GM12878 (cell line): ENCODE measurements around the gene COL13A1. TPM values are rescaled to one million over a fixed set of nuclear protein-coding genes. Genes with fewer than 3 reads are reported as not detected.

Experiments
- ATAC-seq: fragments of 200-7000 bp; cut with Tn5 transposase; 3 replicates; pipeline ENCODE4 v1.9.1; 2020; ENCODE audit warnings: mild to moderate bottlenecking, moderate library complexity
- BruUV-seq: library from RNA; stranded (reverse); fragments of 400-500 nt; replicated peaks from 2 replicates; lab custom pipeline; 2021; lab: Mats Ljungman, UMichigan
- CTCF ChIA-PET: fragments of 300-600 bp; sonication (Branson Sonifier 250); formaldehyde crosslinking; extraction: SDS; loops from one replicate; lab custom pipeline; 2021; ENCODE audit warnings: inconsistent platforms; lab: Yijun Ruan, JAX
- POLR2A ChIA-PET: fragments of 350-600 bp; formaldehyde crosslinking; extraction: SDS; loops from one replicate; lab custom pipeline; 2021; ENCODE audit warnings: inconsistent platforms; lab: Charles Lee
- RAD21 ChIA-PET: fragments of 300-600 bp; sonication (Branson Sonifier 250); formaldehyde crosslinking; loops from one replicate; lab custom pipeline; 2023; ENCODE audit warnings: antibody characterized with exemption; ENCODE audit not compliant: unreplicated experiment; lab: Charles Lee
- SMC1A ChIA-PET: fragments of 300-600 bp; sonication (Branson Sonifier 250); formaldehyde crosslinking; loops from one replicate; lab custom pipeline; 2023; ENCODE audit not compliant: unreplicated experiment, uncharacterized antibody; lab: Charles Lee
- DNase-seq: peaks from one replicate; pipeline ENCODE4 v3.0.0-alpha.2; 2011; ENCODE audit warnings: low read depth, low spot score
- FAIRE-seq: peaks from 3 replicates; lab custom pipeline; 2011; peaks lifted over from hg19 to GRCh38; lab: Jason Lieb, UNC
- H2AFZ ChIP-seq: 2 replicates; pipeline ENCODE4 v1.6.0; 2011; ENCODE audit warnings: low read depth, low read length, control low read depth; ENCODE audit not compliant: control insufficient read depth
- H3K27ac ChIP-seq: 2 replicates; pipeline ENCODE4 v1.5.1; 2011; ENCODE audit warnings: control low read depth; ENCODE audit not compliant: control insufficient read depth, insufficient read depth
- H3K27me3 ChIP-seq, 2 experiments: replicated peaks in 1 of 2; 2 replicates each; pipeline versions ENCODE4 v1.6.0 to v1.6.1; 2011; ENCODE audit warnings: low read length in 1 of 2; ENCODE audit not compliant: control insufficient read depth in 2 of 2, insufficient read depth in 2 of 2
- H3K36me3 ChIP-seq, 2 experiments: 2 replicates each; pipeline ENCODE4 v1.5.1; 2011; ENCODE audit warnings: low read length in 1 of 2; ENCODE audit not compliant: control insufficient read depth in 2 of 2, insufficient read depth in 2 of 2
- H3K4me1 ChIP-seq: 2 replicates; pipeline ENCODE4 v1.6.1; 2011; ENCODE audit warnings: mild to moderate bottlenecking, low read length, moderate library complexity, mixed read lengths; ENCODE audit not compliant: control insufficient read depth, insufficient read depth
- H3K4me2 ChIP-seq: 2 replicates; pipeline ENCODE4 v1.6.0; 2011; ENCODE audit warnings: control low read depth; ENCODE audit not compliant: control insufficient read depth, insufficient read depth
- H3K4me3 ChIP-seq: fragments of 200-600 bp; sonication (generic); 2 replicates; pipeline ENCODE4 v1.5.1; 2016
- H3K79me2 ChIP-seq: 2 replicates; pipeline ENCODE4 v1.6.0; 2011; ENCODE audit warnings: low read length; ENCODE audit not compliant: control insufficient read depth, insufficient read depth
- H3K9ac ChIP-seq: 2 replicates; pipeline ENCODE4 v1.8.0; 2011; ENCODE audit warnings: low read length, control low read depth, mixed read lengths; ENCODE audit not compliant: control insufficient read depth, insufficient read depth
- H3K9me3 ChIP-seq: replicated peaks from 3 replicates; pipeline ENCODE4 v1.5.1; 2011; ENCODE audit warnings: mild to moderate bottlenecking, low read length; ENCODE audit not compliant: control insufficient read depth, insufficient read depth
- H4K20me1 ChIP-seq: 2 replicates; pipeline ENCODE4 v1.6.0; 2011; ENCODE audit not compliant: control insufficient read depth, insufficient read depth
- CBX5 ChIP-seq: sonication (generic); IDR thresholded peaks from 2 replicates; pipeline ENCODE4 v1.6.1; 2016; ENCODE audit warnings: low read depth, moderate library complexity, mild to moderate bottlenecking, inconsistent platforms
- CHD2 ChIP-seq: IDR thresholded peaks from 2 replicates; pipeline ENCODE4 v1.6.1; 2011; ENCODE audit warnings: low read depth, low read length, improper control_type of control experiment, borderline replicate concordance
- ESRRA ChIP-seq: IDR thresholded peaks from 2 replicates; pipeline ENCODE4 v1.6.1; 2012; ENCODE audit warnings: mild to moderate bottlenecking, low read length, improper control_type of control experiment
- GABPA ChIP-seq: IDR thresholded peaks from 2 replicates; pipeline ENCODE4 v1.6.1; 2014; ENCODE audit warnings: antibody characterized with exemption, low read depth, mild to moderate bottlenecking, inconsistent platforms
- NFIC ChIP-seq: IDR thresholded peaks from 2 replicates; pipeline ENCODE4 v1.6.1; 2012; ENCODE audit warnings: low read depth, mild to moderate bottlenecking, inconsistent platforms, low read length, moderate library complexity
- POLR2AphosphoS2 ChIP-seq: IDR thresholded peaks from 2 replicates; pipeline ENCODE4 v1.6.1; 2011; ENCODE audit warnings: low read depth, mild to moderate bottlenecking, low read length, improper control_type of control experiment, moderate library complexity
- RELA ChIP-seq: fragments of 450-650 bp; IDR thresholded peaks from 2 replicates; pipeline ENCODE4 v1.8.0; 2014; ENCODE audit warnings: borderline replicate concordance; ENCODE audit not compliant: partially characterized antibody
- SREBF1 ChIP-seq: IDR thresholded peaks from 2 replicates; pipeline ENCODE4 v1.6.1; 2012; ENCODE audit warnings: mild to moderate bottlenecking, low read length
- SREBF2 ChIP-seq: IDR thresholded peaks from 2 replicates; pipeline ENCODE4 v1.6.1; 2012; ENCODE audit warnings: mild to moderate bottlenecking, low read length
- WGBS: methylation state at CpG from one replicate; pipeline ENCODE4 v1.1.6; 2016; ENCODE audit warnings: low lambda C conversion rate; ENCODE audit not compliant: insufficient replicate concordance, insufficient coverage; ENCODE audit errors: missing lambda C conversion rate; 5-methylcytosine and 5-hydroxymethylcytosine counted together
- in situ Hi-C: fragments of 300-500 bp; cut with MboI; formaldehyde crosslinking; loops from 9 replicates; pipeline ENCODE4 v1.14.3; 2018; ENCODE audit warnings: mixed read lengths
- intact Hi-C: fragments of 100-400 bp; cut with micrococcal nuclease; formaldehyde crosslinking; loops from one replicate; pipeline ENCODE4 v1.14.2; 2022; ENCODE audit not compliant: unreplicated experiment
- polyA plus RNA-seq, 11 experiments: library from polyadenylated mRNA; depleted of rRNA in 4 of 11; unstranded in 6 of 11; stranded (reverse) in 5 of 11; fragments of >200 nt; fragmentation: Nextera tagmentation in 4 of 11; fragmentation: Illumina TruSeq in 1 of 11; extraction: Ambion mirVana in 4 of 11; extraction: Trizol in 1 of 11; gene quantifications; 1 replicate in 1 of 11; 2 replicates in 10 of 11; pipeline versions ENCODE4 v1.2.1 to v1.2.3, GENCODE V29; 2011 to 2016; ENCODE audit warnings: inconsistent platforms in 2 of 11, missing spikeins in 2 of 11, low read depth in 1 of 11
- total RNA-seq, 4 experiments: library from RNA; depleted of rRNA in 3 of 4; stranded (reverse); fragments of >200 nt in 3 of 4; fragmentation: Illumina TruSeq in 1 of 4; extraction: Trizol in 1 of 4; gene quantifications; 2 replicates each; pipeline versions ENCODE4 v1.2.1 to v1.2.3, GENCODE V29; 2013 to 2021
- TF ChIP-seq, protein P1 (sequence below): fragments of 450-650 bp; IDR thresholded peaks from 2 replicates; pipeline ENCODE4 v1.6.1; 2017; ENCODE audit warnings: borderline replicate concordance
- TF ChIP-seq, protein P2 (sequence below): IDR thresholded peaks from 2 replicates; pipeline ENCODE4 v1.6.1; 2012; ENCODE audit warnings: improper control_type of control experiment, low read depth, low read length; ENCODE audit not compliant: insufficient replicate concordance
- TF ChIP-seq, protein P3 (sequence below): fragments of 450-650 bp; IDR thresholded peaks from 2 replicates; pipeline ENCODE4 v1.6.1; 2017; ENCODE audit warnings: mild to moderate bottlenecking, moderate library complexity

The COL13A1 gene
- total and polyA plus RNA-seq, 10 of the 15 experiments (the other 5 are each of a cell fraction or from before 2014, with no cell fraction given): 0.03 to 0.15 (median 0.05) TPM; not detected in 7

DNA sequence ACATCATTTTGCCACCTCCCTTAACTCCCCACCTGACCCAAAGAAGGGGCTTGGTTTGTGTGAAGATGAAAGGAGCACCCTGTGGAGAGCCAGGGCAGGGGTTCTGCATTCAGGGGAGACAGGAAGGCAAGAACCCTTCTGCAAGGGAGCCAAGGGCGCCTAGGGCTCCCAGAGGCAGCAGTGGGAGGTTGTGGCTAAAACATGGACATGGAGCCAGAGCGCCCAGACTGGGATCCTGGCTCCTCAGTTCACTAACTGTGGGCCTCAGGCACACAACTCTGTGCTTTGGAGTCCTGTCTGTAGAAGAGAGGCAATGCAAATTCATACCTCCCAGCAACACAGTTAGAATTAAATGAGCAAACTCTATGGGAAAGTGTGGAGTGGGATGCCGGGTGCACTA is 127.9 kb downstream of the COL13A1 start (continued):
- no peak for TF ChIP-seq SREBF2
- no peak for TF ChIP-seq CHD2
- no peak for TF ChIP-seq NFIC
- TF ChIP-seq SREBF1: no peak
- TF ChIP-seq GABPA: no peak
- TF ChIP-seq, protein P1, sequence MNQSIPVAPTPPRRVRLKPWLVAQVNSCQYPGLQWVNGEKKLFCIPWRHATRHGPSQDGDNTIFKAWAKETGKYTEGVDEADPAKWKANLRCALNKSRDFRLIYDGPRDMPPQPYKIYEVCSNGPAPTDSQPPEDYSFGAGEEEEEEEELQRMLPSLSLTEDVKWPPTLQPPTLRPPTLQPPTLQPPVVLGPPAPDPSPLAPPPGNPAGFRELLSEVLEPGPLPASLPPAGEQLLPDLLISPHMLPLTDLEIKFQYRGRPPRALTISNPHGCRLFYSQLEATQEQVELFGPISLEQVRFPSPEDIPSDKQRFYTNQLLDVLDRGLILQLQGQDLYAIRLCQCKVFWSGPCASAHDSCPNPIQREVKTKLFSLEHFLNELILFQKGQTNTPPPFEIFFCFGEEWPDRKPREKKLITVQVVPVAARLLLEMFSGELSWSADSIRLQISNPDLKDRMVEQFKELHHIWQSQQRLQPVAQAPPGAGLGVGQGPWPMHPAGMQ: no peak
- no peak for TF ChIP-seq POLR2AphosphoS2

DNA sequence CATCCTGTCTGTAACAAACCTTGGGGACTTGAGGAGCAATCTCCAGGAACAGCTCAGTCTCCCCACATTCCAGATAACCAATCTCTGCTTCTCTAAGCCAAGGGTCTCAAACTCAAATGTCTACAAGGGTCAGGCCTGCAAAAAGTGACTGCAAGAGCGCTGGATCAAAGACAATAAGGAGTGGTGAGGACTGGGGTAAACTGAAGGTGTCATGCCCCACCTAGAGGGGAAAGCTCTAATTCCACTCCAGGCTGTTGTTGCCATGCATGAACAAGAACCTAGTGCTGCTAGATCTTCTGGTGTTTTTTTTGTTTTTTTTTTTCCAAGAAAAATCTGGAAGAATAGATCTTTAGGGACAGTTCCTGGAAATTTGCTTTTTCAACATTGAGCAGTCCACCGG is 133.1 kb downstream of the COL13A1 start:
- in situ Hi-C loops (no loop called here), intact Hi-C loops (no loop called here)
- SMC1A ChIA-PET: interaction anchor here (1.9 kb wide), 1 partner anchor 24 kb away, joined by 14 read pairs; no protein-coding TSS in a partner anchor
- H3K4me2 ChIP-seq: no peak overlapping the region
- no peak for ATAC-seq
- FAIRE-seq: no peak
- DNase-seq: no peak
- CTCF ChIA-PET: interaction anchor here (0.7 to 9.2 kb wide), 6 partner anchors 12 to 303 kb away, joined by 3 to 100 read pairs (median 3); no protein-coding TSS in a partner anchor
- peaks cover 2 to 3% of the 10 kb centered on the region in 2 experiments; a peak in 3 of 4 replicates for H3K27me3 ChIP-seq
- no peaks in the 10 kb centered on the region for H3K36me3 ChIP-seq
- RAD21 ChIA-PET: interaction anchor here (1.5 to 2.3 kb wide), 2 partner anchors 24 to 212 kb away, joined by 4 to 24 read pairs; partner anchors contain the start of gene TYSND1
- H3K79me2 ChIP-seq: no peaks in the 10 kb centered on the region
- POLR2A ChIA-PET: interaction anchor here (1.1 kb wide), 1 partner anchor 9 kb away, joined by 3 read pairs; no protein-coding TSS in a partner anchor
- H3K4me1 ChIP-seq: no peaks in the 10 kb centered on the region
- H4K20me1 ChIP-seq: no peaks in the 10 kb centered on the region; the same call in 1 of the 2 replicates
- 0% methylated on average over 2 of the region's 2 CpGs for WGBS
- no peak overlapping the region for H3K4me3 ChIP-seq
- no TSS peak for BruUV-seq
- no peaks in the 10 kb centered on the region for H3K9me3 ChIP-seq
- H3K27ac ChIP-seq: no peak overlapping the region
- no peak overlapping the region for H3K9ac ChIP-seq
- no peak overlapping the region for H2AFZ ChIP-seq
- TF ChIP-seq CBX5: no peak
- TF ChIP-seq, protein P2, sequence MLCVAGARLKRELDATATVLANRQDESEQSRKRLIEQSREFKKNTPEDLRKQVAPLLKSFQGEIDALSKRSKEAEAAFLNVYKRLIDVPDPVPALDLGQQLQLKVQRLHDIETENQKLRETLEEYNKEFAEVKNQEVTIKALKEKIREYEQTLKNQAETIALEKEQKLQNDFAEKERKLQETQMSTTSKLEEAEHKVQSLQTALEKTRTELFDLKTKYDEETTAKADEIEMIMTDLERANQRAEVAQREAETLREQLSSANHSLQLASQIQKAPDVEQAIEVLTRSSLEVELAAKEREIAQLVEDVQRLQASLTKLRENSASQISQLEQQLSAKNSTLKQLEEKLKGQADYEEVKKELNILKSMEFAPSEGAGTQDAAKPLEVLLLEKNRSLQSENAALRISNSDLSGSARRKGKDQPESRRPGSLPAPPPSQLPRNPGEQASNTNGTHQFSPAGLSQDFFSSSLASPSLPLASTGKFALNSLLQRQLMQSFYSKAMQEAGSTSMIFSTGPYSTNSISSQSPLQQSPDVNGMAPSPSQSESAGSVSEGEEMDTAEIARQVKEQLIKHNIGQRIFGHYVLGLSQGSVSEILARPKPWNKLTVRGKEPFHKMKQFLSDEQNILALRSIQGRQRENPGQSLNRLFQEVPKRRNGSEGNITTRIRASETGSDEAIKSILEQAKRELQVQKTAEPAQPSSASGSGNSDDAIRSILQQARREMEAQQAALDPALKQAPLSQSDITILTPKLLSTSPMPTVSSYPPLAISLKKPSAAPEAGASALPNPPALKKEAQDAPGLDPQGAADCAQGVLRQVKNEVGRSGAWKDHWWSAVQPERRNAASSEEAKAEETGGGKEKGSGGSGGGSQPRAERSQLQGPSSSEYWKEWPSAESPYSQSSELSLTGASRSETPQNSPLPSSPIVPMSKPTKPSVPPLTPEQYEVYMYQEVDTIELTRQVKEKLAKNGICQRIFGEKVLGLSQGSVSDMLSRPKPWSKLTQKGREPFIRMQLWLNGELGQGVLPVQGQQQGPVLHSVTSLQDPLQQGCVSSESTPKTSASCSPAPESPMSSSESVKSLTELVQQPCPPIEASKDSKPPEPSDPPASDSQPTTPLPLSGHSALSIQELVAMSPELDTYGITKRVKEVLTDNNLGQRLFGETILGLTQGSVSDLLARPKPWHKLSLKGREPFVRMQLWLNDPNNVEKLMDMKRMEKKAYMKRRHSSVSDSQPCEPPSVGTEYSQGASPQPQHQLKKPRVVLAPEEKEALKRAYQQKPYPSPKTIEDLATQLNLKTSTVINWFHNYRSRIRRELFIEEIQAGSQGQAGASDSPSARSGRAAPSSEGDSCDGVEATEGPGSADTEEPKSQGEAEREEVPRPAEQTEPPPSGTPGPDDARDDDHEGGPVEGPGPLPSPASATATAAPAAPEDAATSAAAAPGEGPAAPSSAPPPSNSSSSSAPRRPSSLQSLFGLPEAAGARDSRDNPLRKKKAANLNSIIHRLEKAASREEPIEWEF: no peak
- TF ChIP-seq, protein P3, sequence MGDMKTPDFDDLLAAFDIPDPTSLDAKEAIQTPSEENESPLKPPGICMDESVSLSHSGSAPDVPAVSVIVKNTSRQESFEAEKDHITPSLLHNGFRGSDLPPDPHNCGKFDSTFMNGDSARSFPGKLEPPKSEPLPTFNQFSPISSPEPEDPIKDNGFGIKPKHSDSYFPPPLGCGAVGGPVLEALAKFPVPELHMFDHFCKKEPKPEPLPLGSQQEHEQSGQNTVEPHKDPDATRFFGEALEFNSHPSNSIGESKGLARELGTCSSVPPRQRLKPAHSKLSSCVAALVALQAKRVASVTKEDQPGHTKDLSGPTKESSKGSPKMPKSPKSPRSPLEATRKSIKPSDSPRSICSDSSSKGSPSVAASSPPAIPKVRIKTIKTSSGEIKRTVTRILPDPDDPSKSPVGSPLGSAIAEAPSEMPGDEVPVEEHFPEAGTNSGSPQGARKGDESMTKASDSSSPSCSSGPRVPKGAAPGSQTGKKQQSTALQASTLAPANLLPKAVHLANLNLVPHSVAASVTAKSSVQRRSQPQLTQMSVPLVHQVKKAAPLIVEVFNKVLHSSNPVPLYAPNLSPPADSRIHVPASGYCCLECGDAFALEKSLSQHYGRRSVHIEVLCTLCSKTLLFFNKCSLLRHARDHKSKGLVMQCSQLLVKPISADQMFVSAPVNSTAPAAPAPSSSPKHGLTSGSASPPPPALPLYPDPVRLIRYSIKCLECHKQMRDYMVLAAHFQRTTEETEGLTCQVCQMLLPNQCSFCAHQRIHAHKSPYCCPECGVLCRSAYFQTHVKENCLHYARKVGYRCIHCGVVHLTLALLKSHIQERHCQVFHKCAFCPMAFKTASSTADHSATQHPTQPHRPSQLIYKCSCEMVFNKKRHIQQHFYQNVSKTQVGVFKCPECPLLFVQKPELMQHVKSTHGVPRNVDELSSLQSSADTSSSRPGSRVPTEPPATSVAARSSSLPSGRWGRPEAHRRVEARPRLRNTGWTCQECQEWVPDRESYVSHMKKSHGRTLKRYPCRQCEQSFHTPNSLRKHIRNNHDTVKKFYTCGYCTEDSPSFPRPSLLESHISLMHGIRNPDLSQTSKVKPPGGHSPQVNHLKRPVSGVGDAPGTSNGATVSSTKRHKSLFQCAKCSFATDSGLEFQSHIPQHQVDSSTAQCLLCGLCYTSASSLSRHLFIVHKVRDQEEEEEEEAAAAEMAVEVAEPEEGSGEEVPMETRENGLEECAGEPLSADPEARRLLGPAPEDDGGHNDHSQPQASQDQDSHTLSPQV: no peak
- no peak for TF ChIP-seq ESRRA
- no peak for TF ChIP-seq RELA
